Testis (tissue), 3 donors: ENCODE data around the gene EP400. TPM values are rescaled to one million over a fixed set of nuclear protein-coding genes. Genes with fewer than 3 reads are reported as not detected.

ENCODE experiments used
- DNase-seq: peaks from one replicate; pipeline ENCODE4 v3.0.0-alpha.2; 2019
- H3K27ac ChIP-seq, 2 donors: fragments of 200-600 bp; sonication (generic); one replicate each; pipeline ENCODE4 v1.5.1; 2019
- H3K27me3 ChIP-seq: fragments of 200-600 bp; sonication (generic); one replicate; pipeline ENCODE4 v1.5.1; 2019
- H3K36me3 ChIP-seq: fragments of 200-600 bp; sonication (generic); one replicate; pipeline ENCODE4 v1.5.1; 2017; ENCODE audit warnings: low read depth; ENCODE audit errors: missing control alignments
- H3K4me1 ChIP-seq: fragments of 200-600 bp; sonication (generic); one replicate; pipeline ENCODE4 v1.5.1; 2019
- H3K4me3 ChIP-seq, 2 donors: fragments of 200-600 bp; sonication (generic); one replicate each; pipeline ENCODE4 v1.5.1; 2017 to 2019
- H3K9me3 ChIP-seq: fragments of 200-600 bp; sonication (generic); one replicate; pipeline ENCODE4 v1.5.1; 2017
- CTCF ChIP-seq, 3 experiments: fragments of 450-650 bp in 2 of 3; fragments of 200-600 bp in 1 of 3; sonication (generic) in 1 of 3; IDR thresholded peaks; one replicate each; pipeline ENCODE4 v1.5.1; 2016 to 2019; ENCODE audit warnings: antibody characterized with exemption in 3 of 3, mild to moderate bottlenecking in 2 of 3, moderate library complexity in 1 of 3
- POLR2A ChIP-seq: fragments of 450-650 bp; IDR thresholded peaks from one replicate; pipeline ENCODE4 v1.6.1; 2017; ENCODE audit warnings: antibody characterized with exemption, mild to moderate bottlenecking, moderate library complexity
- WGBS, 2 donors: methylation state at CpG; one replicate each; pipeline ENCODE4 v1.1.5; 2018; 5-methylcytosine and 5-hydroxymethylcytosine counted together
- intact Hi-C: fragments of 100-400 bp; cut with DNase I; formaldehyde crosslinking; loops from one replicate; pipeline ENCODE4 v1.15.1; 2023; ENCODE audit warnings: low total_unique reads
- polyA plus RNA-seq: library from polyadenylated mRNA; stranded (reverse); fragments of 350-450 nt; fragmentation: Illumina TruSeq; extraction: RNeasy Lipid Tissue Mini Kit (QIAGEN cat#74804); gene quantifications from one replicate; pipeline ENCODE4 v1.2.3, GENCODE V29; 2014; ENCODE audit warnings: low read depth, low replicate concordance; ENCODE audit not compliant: insufficient read depth
- total RNA-seq, 2 donors: library from RNA; depleted of rRNA; stranded (reverse); fragments of >200 nt; gene quantifications; one replicate each; pipeline ENCODE4 v1.2.3, GENCODE V29; 2016

The EP400 gene
- total and polyA plus RNA-seq, 3 donors from 2014 or later = 44.2 to 83.0 (median 69.4) TPM

- Histone ChIP-seq H3K9me3 (no peaks in the 10 kb centered on the region), H3K4me3 (no peak overlapping the region), H3K36me3 (no peaks in the 10 kb centered on the region), H3K27ac (no peak overlapping the region), H3K27me3 (no peaks in the 10 kb centered on the region), H3K4me1 (no peaks in the 10 kb centered on the region)
- intact Hi-C loops = no loop called here
- 92 to 96% methylated on average over 8 to 10 of the region's 10 CpGs for WGBS, 2 donors
- DNase-seq = no peak
- no peak for TF ChIP-seq CTCF (IDR thresholded peaks at IDR 0.05)
- no peak for TF ChIP-seq POLR2A
These were observed 55.2 kb downstream of the EP400 start for GRCh38 chr12:132004946-132005345.

GRCh38 chr12:132006056-132006680, 56.4 kb downstream of the EP400 start:
- Histone ChIP-seq H3K27me3 (no peaks in the 10 kb centered on the region), H3K27ac (no peak overlapping the region), H3K36me3 (no peaks in the 10 kb centered on the region), H3K9me3 (no peaks in the 10 kb centered on the region), H3K4me1 (no peaks in the 10 kb centered on the region), H3K4me3 (no peak overlapping the region)
- WGBS, 2 donors = 91 to 94% methylated on average over 18 to 19 of the region's 19 CpGs
- TF ChIP-seq CTCF (IDR thresholded peaks at IDR 0.05) (no peak), POLR2A (no peak)
- intact Hi-C loops = no loop called here
- no peak for DNase-seq

GRCh38 chr12:132007041-132007440, 57.3 kb downstream of the EP400 start:
- Histone ChIP-seq H3K9me3 (no peaks in the 10 kb centered on the region), H3K4me1 (no peaks in the 10 kb centered on the region), H3K27ac (no peak overlapping the region), H3K27me3 (no peaks in the 10 kb centered on the region), H3K36me3 (no peaks in the 10 kb centered on the region), H3K4me3 (no peak overlapping the region)
- WGBS, 2 donors = 85 to 88% methylated on average over 6 of the region's 6 CpGs
- DNase-seq = no peak
- intact Hi-C loops = no loop called here
- TF ChIP-seq CTCF (IDR thresholded peaks at IDR 0.05) = no peak
- no peak for TF ChIP-seq POLR2A

GRCh38 chr12:132009336-132009859, 59.7 kb downstream of the EP400 start:
- intact Hi-C loops = no loop called here

More at GRCh38 chr12:132009336-132009859, 59.7 kb downstream of the EP400 start:
- 93 to 95% methylated on average over 5 of the region's 5 CpGs for WGBS, 2 donors
- Histone ChIP-seq H3K9me3 (no peaks in the 10 kb centered on the region), H3K36me3 (no peaks in the 10 kb centered on the region), H3K4me1 (no peaks in the 10 kb centered on the region), H3K4me3 (no peak overlapping the region), H3K27me3 (no peaks in the 10 kb centered on the region), H3K27ac (no peak overlapping the region)
- TF ChIP-seq POLR2A (no peak), CTCF (IDR thresholded peaks at IDR 0.05) (no peak)
- no peak for DNase-seq
